Posterior cingulate gyrus (tissue), 11 donors: ENCODE data around the gene GATA3.

Source experiments
- DNase-seq, 10 donors: peaks; one replicate each; pipeline versions ENCODE4 v3.0.0 to v3.0.0-alpha.2; 2020 to 2021; ENCODE audit warnings: mixed read lengths in 3 of 10
- intact Hi-C: fragments of 100-400 bp; cut with DNase I; formaldehyde crosslinking; loops from one replicate; pipeline ENCODE4 v1.15.1; 2023

GATA3 gene

DNA sequence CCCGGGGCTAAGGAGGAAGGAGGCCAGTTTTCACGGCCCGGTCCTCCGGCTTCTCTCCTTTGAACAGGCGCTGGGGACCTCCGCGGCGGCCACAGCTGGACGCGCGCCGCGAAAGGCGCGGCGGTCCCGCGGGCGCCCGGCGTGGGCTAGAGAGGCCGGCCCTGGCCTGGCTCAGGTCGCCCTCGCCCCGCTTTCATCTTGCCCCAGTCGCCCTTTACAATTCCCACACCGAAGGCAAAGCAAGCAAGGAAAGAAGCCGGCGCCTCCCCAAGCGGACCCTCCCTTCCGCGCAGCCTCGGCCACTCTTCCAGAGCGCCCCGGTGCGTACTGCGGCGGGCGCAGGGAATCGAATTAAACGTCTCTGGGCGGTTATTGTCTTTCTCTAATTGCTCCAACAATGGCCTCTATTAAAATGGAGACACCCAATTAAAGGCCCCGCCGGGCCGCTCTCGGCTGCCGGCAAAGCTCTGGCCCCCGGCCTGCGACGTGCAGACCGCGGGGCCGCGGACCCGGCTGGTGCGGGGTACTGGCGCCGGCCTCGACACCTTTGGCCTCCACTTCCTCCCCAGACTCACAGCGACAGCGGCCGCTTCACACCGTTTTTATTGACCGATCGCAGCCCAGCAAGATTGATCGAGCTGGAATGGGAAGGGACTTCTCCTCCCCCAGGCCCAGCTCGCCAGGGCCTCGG, 4.5 kb upstream of the GATA3 start:
- peak in 2 of 10 donors; percentile 10 to 73 for DNase-seq
- intact Hi-C loops: no loop called here

DNA sequence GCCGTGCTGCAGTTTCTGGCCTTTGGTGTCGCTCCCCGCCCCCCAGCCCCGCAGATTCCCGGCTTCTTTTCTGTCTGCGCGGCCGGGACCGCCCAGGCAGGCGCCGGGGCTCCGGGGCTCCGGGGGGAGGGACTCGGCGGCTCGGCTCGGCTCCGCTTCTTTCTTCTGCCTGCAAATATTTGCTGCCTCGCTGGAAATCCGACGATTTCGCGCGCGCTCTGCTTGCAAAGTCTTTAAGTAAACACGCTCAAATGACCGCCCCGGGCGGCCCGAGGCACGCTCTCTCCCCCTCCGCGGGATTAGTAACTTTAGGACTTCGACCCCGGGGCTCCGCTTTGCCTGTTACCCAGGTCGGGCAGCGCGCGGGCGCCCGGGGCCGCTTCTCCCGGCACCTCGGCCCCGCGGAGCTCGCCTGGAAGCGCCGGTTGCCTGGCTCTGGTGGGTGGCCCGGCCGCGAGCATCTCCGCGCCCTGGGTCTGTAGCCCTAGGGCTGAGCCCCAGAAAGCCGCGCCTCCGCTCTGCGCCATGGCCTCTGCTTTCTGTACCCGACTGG, 3.9 kb upstream of the GATA3 start:
- intact Hi-C loops: no loop called here
- DNase-seq: peak in 2 of 10 donors; percentile 64 to 71

DNA sequence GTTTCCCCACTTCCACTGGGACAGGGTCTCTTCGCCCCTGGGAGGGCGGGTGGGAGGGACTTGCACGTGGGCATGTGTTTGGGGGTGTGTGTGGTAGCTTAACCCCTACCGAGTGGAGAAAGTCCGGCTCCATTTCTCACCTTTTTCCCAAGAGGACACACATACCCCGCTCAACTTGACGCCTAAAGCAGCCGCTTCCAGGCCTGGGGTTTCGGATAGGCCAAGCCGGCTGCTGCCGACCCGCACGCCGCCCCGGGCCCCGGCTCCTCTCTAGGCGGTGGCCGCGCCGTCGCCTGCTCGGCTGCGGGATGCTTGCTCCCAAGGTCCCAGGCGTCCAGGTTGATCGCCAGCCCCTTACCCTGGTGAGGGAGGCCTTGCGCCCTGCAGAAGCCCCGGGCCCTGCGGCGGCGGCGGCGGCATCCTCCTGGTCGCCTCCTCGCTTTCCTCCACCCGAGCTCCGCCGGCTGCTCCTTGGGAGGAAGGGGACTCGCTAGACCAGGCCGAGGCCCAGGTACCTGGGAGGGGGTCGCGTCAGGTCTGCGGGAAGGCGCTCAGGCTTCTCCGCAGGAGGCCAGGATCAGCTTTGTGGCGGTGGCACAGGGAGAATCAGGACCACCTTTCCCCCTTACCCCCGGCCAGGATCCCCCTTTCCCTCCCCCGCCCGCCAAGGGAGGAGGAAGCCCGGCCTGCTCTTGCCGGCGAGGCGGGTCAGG, 3.2 kb upstream of the GATA3 start:
- peak in 1 of 10 donors; percentile 47 for DNase-seq
- intact Hi-C loops: no loop called here

DNA sequence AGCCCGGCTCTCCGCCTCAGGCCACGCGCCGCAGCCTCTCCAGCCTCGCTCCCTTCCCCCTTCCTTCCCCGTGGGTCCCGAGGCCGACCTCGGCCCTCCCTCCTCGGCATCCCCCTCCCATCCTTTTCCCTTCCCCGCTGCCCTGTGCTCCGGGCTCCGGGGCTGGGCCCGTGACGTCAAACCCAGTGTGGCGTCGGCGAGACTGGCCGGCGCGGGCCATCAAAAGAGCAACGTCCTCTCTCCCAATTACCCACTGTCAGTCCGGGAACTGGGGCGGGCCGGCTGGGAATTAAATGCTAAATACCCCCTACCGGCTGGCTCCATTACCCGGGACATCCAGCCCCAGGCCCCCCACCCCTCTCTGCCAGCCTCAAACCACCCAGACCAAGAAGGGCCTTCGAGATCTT, 2.6 kb upstream of the GATA3 start:
- peak in 1 of 10 donors; percentile 63 for DNase-seq
- intact Hi-C loops: no loop called here

DNA sequence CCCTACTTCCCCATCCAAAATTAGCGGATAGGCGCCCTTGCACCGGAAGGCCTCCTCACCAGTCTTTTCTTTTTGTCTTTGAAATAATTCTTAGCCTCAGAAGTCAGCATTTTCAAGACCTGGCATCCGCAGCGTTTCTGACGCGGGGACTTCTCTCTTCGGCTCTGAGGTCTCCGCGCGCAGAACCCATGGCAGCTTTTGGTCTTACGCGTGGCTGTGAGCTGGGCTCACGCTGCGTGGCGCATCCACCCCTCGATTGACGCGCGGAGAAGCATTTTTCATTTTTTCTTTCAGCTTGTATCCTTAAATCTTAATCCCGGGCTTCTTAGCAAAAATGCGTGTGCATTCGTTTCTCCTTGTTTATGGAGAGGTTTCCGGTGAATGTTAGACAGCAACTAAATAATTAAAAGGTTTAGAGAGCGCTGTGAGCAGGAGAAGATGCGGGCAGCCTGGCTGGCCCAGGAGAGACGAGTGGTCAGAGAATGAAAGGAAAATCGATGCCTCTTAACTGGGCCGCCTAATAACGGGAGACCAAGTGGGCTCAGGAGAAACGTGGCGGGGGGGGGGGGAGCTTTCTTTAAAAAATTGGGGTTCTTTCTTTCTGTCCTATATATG, 2.0 kb upstream of the GATA3 start:
- peak in 1 of 10 donors; percentile 53 for DNase-seq
- intact Hi-C loops: no loop called here

DNA sequence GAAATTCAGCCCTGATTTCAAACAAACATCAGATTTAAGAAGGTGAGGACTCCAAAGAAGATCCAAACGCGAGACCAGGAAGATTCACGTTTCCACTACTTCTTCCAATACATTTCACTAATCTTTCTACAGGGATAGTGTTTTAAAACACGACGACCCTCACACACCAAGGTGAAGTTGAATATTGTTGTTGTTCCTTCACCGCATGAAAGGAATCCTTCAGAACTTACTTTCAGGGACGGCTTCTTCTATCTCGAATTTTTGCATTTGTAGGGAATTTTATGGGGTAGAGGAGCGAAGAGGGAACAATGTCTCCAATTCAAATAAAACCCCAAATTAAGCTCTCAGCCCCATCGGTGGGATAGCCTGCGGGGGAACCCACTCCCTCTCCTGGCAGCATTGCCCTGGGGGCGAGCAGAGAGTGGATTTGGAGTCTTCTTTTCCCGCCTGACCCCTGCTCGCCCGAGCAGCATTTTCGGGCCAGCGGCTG, 1.5 kb upstream of the GATA3 start:
- DNase-seq: no peak
- intact Hi-C loops: no loop called here

DNA sequence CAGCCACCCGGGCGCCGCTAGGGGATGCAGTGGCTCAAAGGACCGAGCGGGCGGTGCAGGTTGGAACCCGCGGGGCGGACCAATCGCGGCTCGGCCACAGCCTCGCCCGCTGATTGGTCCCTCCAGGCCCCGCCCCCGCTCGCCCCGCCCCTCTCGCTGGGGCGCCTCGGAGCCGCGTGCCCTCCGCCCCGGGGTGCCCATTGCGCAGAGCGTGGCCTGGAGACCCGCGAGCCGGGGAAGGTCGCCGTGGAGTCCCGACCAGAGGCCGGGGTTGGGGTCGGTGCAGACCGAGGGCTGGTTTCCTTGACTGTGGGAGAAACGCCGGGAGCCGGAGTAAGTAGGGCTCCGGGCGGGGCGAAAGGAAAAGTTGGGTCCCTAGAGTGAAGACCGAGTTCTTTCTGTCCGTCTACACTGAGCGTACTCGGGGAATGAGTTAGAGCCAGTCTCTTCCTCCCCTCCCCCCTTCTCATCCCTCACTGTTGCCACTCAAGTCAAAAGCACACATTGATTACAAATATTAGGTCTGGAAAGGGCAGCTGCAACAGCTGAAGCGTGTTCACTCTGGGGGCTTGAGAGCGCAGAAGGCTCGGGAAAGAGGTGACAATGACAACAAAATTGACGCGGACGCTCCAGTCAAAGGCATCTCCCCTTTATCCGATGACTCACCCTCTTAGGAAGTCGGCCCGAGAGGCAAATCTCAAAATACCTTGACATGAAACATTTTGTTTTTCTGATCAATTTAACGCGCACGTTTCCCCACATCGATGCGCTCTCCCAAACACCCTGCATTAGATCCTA, 843 bp upstream of the GATA3 start:
- intact Hi-C loops: no loop called here
- DNase-seq: peak in 7 of 10 donors; percentile 14 to 86 (median 46)

DNA sequence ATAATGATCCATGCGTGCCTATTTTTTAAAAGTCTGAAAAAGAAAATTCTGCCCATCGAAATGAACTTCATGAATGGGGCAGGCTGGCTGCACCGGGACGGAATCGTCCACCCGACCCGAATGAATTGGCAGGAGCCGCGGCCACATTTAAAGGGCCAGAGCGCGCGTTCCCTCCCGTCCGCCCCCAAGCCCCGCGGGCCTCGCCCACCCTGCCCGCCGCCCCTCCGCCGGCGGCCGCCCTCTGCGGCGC, 319 bp upstream of the GATA3 start:
- peak in 1 of 10 donors; percentile 25 for DNase-seq
- intact Hi-C loops: no loop called here

DNA sequence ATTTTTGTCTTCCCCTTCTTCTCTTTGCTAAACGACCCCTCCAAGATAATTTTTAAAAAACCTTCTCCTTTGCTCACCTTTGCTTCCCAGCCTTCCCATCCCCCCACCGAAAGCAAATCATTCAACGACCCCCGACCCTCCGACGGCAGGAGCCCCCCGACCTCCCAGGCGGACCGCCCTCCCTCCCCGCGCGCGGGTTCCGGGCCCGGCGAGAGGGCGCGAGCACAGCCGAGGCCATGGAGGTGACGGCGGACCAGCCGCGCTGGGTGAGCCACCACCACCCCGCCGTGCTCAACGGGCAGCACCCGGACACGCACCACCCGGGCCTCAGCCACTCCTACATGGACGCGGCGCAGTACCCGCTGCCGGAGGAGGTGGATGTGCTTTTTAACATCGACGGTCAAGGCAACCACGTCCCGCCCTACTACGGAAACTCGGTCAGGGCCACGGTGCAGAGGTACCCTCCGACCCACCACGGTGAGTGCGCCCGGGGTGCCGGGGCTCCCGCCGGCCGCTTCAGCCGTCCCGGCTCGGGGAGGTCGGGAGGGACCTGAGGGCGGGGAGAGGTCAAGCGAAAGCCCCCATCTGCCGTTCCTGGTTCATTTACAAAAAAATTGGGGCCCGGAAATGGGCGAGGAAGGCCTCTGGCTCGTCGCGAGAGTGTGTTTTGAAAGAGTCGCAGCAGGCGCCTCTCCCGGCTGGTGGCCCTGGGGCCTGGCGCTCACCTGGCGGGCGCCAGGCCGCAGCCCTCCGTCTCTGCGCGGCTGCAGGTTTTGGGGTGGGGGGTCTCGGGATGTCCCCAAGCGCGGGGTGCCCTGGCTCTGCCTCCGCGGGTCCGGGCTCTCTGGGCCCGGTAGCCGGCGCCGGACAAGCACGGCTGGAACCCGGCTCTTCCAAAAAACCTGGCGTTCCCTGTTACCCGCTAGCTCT, 1.2 kb downstream of the GATA3 start:
- peak in 1 of 10 donors; percentile 65 for DNase-seq
- intact Hi-C loops: no loop called here

DNA sequence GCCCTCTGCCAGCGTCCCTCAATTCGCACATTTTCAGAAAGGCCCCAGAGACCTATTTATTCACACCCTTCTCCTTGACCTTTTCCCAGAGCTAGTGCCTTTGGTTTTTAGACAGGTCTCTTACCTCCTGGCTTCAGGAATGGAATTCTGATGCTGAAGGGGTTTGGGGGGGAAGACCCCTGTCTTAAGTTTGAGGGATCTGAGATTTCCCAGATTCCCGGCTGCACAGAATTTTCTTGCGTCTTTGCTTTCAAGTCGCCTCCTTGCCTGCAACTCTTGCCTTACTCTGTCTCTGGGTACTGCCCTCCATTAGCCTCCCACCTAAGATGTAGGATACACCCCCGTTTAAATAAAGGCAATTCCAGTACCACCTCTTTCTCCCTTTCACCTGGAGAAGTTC, 1.9 kb downstream of the GATA3 start:
- intact Hi-C loops: no loop called here
- no peak for DNase-seq

DNA sequence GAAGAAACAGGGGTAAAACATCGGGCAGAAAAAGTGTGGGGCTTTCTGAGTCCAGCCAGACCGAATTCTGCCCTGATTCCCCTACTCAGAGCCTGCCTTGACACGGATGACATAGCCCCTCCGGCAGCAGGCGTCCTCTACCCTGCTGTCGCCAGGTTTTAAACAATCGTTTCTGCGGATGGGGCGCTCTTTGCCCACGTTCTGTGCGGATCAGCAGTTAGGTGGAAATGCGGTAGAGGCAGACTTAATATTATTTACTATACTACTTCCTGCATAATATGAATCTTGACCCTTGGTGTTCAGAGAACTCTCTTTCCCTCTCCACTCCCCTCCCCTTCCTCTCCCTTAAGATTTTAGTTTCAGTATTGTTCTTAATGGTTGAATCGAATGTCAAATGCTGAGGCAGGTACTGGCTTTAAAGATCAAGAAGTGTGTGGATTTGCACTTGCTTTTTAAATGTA, 2.4 kb downstream of the GATA3 start:
- peak in 2 of 10 donors; percentile 30 to 72 for DNase-seq
- intact Hi-C loops: no loop called here

DNA sequence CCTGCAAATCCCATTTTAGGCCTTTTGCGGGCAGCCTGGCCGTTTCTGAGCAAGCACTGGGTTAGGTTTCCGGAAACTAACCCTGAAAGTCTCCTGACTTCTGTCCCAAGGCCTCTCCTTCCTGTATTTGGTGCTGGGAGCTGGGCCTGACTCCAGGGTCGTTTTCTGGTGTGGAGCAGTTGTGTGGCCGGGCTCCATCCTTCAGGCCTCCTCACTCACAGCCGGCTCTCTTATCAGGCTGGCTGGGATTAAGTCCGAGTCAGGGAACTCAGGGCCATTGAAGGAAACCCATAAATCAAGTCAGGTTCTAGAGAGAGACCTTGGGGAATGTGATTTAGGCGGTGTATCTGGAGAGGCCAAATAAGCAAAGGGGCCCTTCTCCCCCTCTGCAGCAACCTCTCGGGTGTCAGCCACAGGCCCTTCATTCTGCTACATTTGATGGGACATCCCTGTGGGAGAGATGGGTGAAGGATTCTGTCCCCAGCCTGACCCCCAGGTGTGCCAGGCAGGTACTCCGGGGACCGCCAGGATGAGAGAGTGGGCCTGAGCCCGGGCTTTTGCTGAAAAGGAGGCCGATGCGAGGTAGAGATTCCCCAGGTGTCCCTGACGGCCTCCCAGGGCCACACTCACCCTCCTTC, 3.3 kb downstream of the GATA3 start:
- intact Hi-C loops: no loop called here
- peak in 2 of 10 donors; percentile 27 to 47 for DNase-seq

DNA sequence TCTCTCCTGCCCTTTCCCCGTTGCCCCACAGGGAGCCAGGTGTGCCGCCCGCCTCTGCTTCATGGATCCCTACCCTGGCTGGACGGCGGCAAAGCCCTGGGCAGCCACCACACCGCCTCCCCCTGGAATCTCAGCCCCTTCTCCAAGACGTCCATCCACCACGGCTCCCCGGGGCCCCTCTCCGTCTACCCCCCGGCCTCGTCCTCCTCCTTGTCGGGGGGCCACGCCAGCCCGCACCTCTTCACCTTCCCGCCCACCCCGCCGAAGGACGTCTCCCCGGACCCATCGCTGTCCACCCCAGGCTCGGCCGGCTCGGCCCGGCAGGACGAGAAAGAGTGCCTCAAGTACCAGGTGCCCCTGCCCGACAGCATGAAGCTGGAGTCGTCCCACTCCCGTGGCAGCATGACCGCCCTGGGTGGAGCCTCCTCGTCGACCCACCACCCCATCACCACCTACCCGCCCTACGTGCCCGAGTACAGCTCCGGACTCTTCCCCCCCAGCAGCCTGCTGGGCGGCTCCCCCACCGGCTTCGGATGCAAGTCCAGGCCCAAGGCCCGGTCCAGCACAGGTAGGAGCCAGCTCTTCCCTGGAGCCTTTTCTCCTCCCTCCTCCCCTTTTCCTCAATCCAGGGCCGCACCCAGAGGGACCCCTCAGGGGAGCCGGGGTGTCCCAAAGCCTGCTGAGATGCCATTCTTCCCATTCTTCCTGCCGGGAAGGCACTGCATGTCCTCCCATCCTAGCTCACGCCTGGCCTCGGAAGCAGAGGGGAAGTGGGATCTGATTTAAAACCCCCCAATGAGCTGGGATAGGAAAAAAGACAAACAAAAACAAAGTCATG, 4.0 kb downstream of the GATA3 start:
- DNase-seq: peak in 1 of 10 donors; percentile 37
- intact Hi-C loops: no loop called here

DNA sequence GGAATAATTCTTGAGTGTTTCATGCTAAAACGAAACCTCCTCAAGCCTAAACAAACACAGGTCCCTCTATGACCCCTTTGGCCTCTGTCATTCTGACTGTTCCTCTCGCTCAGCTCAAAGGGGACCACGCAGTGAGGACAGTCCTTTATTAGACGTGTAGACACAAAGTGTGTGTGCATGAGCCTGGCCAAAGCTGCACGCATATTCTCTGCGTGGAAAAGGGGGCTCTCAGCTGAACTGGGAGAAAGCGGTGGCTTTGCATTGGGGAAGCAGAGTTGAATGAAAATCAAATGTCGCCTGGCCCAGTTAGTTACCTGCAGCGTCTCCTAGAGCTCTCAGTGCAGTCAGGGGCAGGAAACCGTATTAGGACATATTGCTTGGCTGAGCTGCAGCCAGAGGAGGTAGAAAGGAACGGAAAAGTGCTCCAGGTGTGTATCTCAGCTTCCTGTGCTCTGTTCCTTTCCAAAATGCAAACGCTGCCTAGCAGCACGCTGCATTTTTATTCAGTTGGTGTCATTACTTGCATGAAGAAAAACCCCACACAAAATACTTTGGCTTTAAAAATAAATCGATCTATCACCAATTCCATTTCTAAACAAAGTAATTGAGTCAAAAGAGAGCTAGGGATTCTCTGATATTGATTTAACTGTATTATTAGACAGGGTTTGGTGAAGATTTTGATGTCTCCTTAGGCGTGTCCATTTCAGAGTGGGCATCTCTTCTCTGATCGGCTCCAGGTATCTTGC, 4.9 kb downstream of the GATA3 start:
- intact Hi-C loops: no loop called here
- DNase-seq: peak in 1 of 10 donors; percentile 6

DNA sequence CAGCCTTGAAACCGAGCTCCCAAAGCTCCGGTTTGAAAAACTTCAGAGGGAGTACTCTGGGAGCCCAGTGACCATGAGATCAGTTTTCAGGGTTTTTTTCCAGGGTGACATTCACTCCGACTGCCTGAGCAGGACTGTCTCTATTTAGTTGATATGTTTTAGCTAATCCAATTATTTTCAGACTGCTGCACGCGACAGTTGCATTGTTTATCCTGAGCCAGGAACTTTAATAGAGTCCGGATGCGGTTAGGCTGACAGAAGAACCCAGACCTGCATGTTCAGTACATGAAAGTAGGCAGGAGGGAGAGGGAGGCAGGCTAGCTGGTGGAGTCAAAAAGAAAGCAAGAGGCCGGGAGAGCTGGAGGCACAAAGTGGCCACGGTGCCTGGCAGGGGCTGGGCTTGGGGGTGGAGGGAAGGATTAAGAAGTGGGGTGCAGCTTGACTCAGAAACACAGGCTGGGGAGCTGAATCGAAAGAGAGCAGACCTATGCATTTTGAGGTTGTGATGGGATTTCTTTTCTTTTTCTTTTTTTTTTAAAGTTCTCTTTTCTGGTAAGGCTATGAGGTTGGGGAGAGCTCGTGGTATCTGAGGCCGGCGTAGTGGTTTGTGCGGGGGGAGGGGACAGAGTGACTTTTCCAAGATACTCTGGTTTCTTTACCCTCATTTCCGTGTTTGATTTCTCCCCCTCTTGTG, 5.7 kb downstream of the GATA3 start:
- peak in 1 of 10 donors; percentile 19 for DNase-seq
- intact Hi-C loops: no loop called here

DNA sequence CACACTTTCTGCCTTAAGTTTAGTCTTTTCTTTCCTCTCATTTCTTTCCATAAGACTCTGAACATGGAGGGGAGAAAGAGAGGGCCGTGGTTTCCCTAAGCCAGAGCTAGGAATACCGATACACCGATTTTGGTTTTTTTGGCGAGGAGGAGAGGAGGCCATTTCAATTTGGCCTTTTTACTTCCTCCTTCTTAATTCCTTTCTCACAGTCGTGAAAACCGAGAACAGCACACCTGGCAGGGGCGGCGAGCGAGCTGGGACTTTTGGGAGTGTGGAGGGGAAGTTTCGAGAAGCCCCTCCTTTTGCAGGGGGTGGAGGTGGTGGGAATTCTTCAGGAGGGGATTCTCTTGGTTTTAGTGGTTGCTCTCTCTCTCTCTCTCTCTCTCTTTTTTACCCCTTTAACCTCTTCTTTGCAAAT, 6.2 kb downstream of the GATA3 start:
- DNase-seq: peak in 1 of 10 donors; percentile 4
- intact Hi-C loops: no loop called here
